GM23338 (cell line): ENCODE results near the gene CWC27.

Experiments used
- CREB1 ChIP-seq: fragments of 250-450 bp; sonication (Bioruptor Pico); IDR thresholded peaks from 2 replicates; pipeline ENCODE4 v1.5.0; 2020; ENCODE audit warnings: low read depth, mild to moderate bottlenecking, moderate library complexity
- EZH2 ChIP-seq: fragments of 200-600 bp; sonication (generic); IDR thresholded peaks from one replicate; pipeline ENCODE4 v1.8.0; 2017; ENCODE audit warnings: antibody characterized with exemption, mild to moderate bottlenecking, low read depth; ENCODE audit not compliant: unreplicated experiment
- EZH2phosphoT487 ChIP-seq: fragments of 200-600 bp; sonication (generic); IDR thresholded peaks from one replicate; pipeline ENCODE4 v1.8.1; 2018; ENCODE audit warnings: antibody characterized with exemption; ENCODE audit not compliant: unreplicated experiment
- JUNB ChIP-seq: IDR thresholded peaks from one replicate; pipeline ENCODE4 v1.6.1; 2016; ENCODE audit warnings: antibody characterized with exemption; ENCODE audit not compliant: unreplicated experiment
- POLR2AphosphoS5 ChIP-seq: IDR thresholded peaks from 2 replicates; pipeline ENCODE4 v1.6.1; 2016; ENCODE audit warnings: antibody characterized with exemption, low read depth
- STAT1 ChIP-seq: IDR thresholded peaks from one replicate; pipeline ENCODE4 v1.6.1; 2016; ENCODE audit warnings: antibody characterized with exemption; ENCODE audit not compliant: unreplicated experiment
- ZNF114 ChIP-seq: fragments of 250-450 bp; sonication (Bioruptor Pico); IDR thresholded peaks from 2 replicates; pipeline ENCODE4 v1.5.0; 2020; ENCODE audit warnings: mild to moderate bottlenecking, moderate library complexity
- ZNF331 ChIP-seq: fragments of 250-450 bp; sonication (Bioruptor Pico); IDR thresholded peaks from 2 replicates; pipeline ENCODE4 v1.5.0; 2020; ENCODE audit warnings: low read depth, mild to moderate bottlenecking, moderate library complexity
- TF ChIP-seq, protein P1 (sequence below), 2 experiments: fragments of 200-600 bp in 1 of 2; sonication (generic) in 1 of 2; conservative IDR thresholded peaks; 2 replicates each; pipeline versions ENCODE4 v1.5.1 to v1.6.1; 2016 to 2017; ENCODE audit warnings: antibody characterized with exemption in 2 of 2, low read depth in 2 of 2, mild to moderate bottlenecking in 2 of 2, moderate library complexity in 1 of 2
- TF ChIP-seq, protein P2 (sequence below): IDR thresholded peaks from one replicate; pipeline ENCODE4 v1.6.1; 2018; ENCODE audit warnings: antibody characterized with exemption; ENCODE audit not compliant: unreplicated experiment
- TF ChIP-seq, protein P3 (sequence below): IDR thresholded peaks from 2 replicates; pipeline ENCODE4 v1.6.1; 2016; ENCODE audit warnings: antibody characterized with exemption
- TF ChIP-seq, protein P4 (sequence below): fragments of 250-450 bp; sonication (Bioruptor Pico); IDR thresholded peaks from 2 replicates; pipeline ENCODE4 v1.5.0; 2020; ENCODE audit warnings: mild to moderate bottlenecking, moderate library complexity

DNA sequence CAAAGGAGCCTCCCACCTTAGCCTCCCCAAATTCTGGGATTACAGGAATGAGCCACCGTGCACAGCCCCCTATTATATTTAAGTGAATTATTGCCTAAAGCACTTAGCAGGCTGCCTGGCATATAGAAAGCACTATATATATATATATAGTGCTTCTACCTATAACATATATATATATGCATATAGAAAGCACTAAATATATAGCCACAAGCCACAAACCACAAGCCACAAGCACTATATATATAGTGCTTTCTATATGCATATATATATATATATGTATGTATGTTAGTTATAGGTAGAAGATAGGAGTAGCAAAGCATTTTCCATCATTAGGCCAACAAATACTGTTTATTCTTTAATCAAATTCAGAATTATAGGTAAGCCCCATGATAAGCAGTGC, 185.8 kb downstream of the CWC27 start:
- TF ChIP-seq, protein P1, sequence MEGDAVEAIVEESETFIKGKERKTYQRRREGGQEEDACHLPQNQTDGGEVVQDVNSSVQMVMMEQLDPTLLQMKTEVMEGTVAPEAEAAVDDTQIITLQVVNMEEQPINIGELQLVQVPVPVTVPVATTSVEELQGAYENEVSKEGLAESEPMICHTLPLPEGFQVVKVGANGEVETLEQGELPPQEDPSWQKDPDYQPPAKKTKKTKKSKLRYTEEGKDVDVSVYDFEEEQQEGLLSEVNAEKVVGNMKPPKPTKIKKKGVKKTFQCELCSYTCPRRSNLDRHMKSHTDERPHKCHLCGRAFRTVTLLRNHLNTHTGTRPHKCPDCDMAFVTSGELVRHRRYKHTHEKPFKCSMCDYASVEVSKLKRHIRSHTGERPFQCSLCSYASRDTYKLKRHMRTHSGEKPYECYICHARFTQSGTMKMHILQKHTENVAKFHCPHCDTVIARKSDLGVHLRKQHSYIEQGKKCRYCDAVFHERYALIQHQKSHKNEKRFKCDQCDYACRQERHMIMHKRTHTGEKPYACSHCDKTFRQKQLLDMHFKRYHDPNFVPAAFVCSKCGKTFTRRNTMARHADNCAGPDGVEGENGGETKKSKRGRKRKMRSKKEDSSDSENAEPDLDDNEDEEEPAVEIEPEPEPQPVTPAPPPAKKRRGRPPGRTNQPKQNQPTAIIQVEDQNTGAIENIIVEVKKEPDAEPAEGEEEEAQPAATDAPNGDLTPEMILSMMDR (conservative IDR thresholded peaks at IDR 0.05; ENCODE audit: low read depth in 2 of 2): no peak
- TF ChIP-seq EZH2: no peak
- no peak for TF ChIP-seq POLR2AphosphoS5
- TF ChIP-seq EZH2phosphoT487: no peak
- no peak for TF ChIP-seq CREB1 (CRISPR knock-in tag)
- TF ChIP-seq, protein P2, sequence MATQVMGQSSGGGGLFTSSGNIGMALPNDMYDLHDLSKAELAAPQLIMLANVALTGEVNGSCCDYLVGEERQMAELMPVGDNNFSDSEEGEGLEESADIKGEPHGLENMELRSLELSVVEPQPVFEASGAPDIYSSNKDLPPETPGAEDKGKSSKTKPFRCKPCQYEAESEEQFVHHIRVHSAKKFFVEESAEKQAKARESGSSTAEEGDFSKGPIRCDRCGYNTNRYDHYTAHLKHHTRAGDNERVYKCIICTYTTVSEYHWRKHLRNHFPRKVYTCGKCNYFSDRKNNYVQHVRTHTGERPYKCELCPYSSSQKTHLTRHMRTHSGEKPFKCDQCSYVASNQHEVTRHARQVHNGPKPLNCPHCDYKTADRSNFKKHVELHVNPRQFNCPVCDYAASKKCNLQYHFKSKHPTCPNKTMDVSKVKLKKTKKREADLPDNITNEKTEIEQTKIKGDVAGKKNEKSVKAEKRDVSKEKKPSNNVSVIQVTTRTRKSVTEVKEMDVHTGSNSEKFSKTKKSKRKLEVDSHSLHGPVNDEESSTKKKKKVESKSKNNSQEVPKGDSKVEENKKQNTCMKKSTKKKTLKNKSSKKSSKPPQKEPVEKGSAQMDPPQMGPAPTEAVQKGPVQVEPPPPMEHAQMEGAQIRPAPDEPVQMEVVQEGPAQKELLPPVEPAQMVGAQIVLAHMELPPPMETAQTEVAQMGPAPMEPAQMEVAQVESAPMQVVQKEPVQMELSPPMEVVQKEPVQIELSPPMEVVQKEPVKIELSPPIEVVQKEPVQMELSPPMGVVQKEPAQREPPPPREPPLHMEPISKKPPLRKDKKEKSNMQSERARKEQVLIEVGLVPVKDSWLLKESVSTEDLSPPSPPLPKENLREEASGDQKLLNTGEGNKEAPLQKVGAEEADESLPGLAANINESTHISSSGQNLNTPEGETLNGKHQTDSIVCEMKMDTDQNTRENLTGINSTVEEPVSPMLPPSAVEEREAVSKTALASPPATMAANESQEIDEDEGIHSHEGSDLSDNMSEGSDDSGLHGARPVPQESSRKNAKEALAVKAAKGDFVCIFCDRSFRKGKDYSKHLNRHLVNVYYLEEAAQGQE: no peak
- TF ChIP-seq JUNB: no peak
- TF ChIP-seq ZNF331 (CRISPR knock-in tag): no peak
- TF ChIP-seq, protein P3, sequence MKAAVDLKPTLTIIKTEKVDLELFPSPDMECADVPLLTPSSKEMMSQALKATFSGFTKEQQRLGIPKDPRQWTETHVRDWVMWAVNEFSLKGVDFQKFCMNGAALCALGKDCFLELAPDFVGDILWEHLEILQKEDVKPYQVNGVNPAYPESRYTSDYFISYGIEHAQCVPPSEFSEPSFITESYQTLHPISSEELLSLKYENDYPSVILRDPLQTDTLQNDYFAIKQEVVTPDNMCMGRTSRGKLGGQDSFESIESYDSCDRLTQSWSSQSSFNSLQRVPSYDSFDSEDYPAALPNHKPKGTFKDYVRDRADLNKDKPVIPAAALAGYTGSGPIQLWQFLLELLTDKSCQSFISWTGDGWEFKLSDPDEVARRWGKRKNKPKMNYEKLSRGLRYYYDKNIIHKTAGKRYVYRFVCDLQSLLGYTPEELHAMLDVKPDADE: no peak
- no peak for TF ChIP-seq ZNF114 (CRISPR knock-in tag)
- TF ChIP-seq, protein P4, sequence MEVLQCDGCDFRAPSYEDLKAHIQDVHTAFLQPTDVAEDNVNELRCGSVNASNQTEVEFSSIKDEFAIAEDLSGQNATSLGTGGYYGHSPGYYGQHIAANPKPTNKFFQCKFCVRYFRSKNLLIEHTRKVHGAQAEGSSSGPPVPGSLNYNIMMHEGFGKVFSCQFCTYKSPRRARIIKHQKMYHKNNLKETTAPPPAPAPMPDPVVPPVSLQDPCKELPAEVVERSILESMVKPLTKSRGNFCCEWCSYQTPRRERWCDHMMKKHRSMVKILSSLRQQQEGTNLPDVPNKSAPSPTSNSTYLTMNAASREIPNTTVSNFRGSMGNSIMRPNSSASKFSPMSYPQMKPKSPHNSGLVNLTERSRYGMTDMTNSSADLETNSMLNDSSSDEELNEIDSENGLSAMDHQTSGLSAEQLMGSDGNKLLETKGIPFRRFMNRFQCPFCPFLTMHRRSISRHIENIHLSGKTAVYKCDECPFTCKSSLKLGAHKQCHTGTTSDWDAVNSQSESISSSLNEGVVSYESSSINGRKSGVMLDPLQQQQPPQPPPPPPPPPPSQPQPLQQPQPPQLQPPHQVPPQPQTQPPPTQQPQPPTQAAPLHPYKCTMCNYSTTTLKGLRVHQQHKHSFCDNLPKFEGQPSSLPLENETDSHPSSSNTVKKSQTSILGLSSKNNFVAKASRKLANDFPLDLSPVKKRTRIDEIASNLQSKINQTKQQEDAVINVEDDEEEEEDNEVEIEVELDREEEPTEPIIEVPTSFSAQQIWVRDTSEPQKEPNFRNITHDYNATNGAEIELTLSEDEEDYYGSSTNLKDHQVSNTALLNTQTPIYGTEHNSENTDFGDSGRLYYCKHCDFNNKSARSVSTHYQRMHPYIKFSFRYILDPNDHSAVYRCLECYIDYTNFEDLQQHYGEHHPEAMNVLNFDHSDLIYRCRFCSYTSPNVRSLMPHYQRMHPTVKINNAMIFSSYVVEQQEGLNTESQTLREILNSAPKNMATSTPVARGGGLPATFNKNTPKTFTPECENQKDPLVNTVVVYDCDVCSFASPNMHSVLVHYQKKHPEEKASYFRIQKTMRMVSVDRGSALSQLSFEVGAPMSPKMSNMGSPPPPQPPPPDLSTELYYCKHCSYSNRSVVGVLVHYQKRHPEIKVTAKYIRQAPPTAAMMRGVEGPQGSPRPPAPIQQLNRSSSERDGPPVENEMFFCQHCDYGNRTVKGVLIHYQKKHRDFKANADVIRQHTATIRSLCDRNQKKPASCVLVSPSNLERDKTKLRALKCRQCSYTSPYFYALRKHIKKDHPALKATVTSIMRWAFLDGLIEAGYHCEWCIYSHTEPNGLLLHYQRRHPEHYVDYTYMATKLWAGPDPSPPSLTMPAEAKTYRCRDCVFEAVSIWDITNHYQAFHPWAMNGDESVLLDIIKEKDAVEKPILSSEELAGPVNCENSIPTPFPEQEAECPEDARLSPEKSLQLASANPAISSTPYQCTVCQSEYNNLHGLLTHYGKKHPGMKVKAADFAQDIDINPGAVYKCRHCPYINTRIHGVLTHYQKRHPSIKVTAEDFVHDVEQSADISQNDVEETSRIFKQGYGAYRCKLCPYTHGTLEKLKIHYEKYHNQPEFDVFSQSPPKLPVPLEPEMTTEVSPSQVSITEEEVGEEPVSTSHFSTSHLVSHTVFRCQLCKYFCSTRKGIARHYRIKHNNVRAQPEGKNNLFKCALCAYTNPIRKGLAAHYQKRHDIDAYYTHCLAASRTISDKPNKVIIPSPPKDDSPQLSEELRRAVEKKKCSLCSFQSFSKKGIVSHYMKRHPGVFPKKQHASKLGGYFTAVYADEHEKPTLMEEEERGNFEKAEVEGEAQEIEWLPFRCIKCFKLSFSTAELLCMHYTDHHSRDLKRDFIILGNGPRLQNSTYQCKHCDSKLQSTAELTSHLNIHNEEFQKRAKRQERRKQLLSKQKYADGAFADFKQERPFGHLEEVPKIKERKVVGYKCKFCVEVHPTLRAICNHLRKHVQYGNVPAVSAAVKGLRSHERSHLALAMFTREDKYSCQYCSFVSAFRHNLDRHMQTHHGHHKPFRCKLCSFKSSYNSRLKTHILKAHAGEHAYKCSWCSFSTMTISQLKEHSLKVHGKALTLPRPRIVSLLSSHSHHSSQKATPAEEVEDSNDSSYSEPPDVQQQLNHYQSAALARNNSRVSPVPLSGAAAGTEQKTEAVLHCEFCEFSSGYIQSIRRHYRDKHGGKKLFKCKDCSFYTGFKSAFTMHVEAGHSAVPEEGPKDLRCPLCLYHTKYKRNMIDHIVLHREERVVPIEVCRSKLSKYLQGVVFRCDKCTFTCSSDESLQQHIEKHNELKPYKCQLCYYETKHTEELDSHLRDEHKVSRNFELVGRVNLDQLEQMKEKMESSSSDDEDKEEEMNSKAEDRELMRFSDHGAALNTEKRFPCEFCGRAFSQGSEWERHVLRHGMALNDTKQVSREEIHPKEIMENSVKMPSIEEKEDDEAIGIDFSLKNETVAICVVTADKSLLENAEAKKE (CRISPR knock-in tag): no peak
- no peak for TF ChIP-seq STAT1
